Endothelial cell of umbilical vein (primary cell): ENCODE measurements around the gene CHD5. TPM values are rescaled to one million over a fixed set of nuclear protein-coding genes. Genes with fewer than 3 reads are reported as not detected.

Experiments used
- BruUV-seq: library from RNA; stranded (reverse); fragments of 400-500 nt; replicated peaks from 2 replicates; lab custom pipeline; 2021; lab: Mats Ljungman, UMichigan
- CTCF ChIA-PET: fragments of 300-600, 350-600 bp; sonication (Branson Sonifier 250); formaldehyde crosslinking; loops from one replicate; lab custom pipeline; 2021; ENCODE audit warnings: antibody characterized with exemption, inconsistent platforms; lab: Charles Lee
- POLR2A ChIA-PET: fragments of 300-600, 350-600 bp; sonication (Branson Sonifier 250); formaldehyde crosslinking; loops from one replicate; lab custom pipeline; 2021; ENCODE audit warnings: antibody characterized with exemption, inconsistent platforms; lab: Charles Lee
- DNase-seq: peaks from one replicate; pipeline ENCODE4 v3.0.0-alpha.2; 2011; ENCODE audit warnings: low read depth, low spot score
- FAIRE-seq: peaks from 2 replicates; lab custom pipeline; 2011; peaks lifted over from hg19 to GRCh38; lab: Jason Lieb, UNC
- H2AFZ ChIP-seq: 2 replicates; pipeline ENCODE4 v1.6.0; 2012; ENCODE audit warnings: low read depth, low read length, control low read depth, inconsistent platforms
- H3K27ac ChIP-seq: 2 replicates; pipeline ENCODE4 v1.5.1; 2011; ENCODE audit warnings: low read depth, mild to moderate bottlenecking, control low read depth, low read length, moderate library complexity; ENCODE audit not compliant: insufficient read depth
- H3K27me3 ChIP-seq, 2 experiments: 2 replicates each; pipeline versions ENCODE4 v1.6.0 to v1.6.1; 2011; ENCODE audit warnings: low read length in 2 of 2, mixed read lengths in 1 of 2; ENCODE audit not compliant: control insufficient read depth in 2 of 2, insufficient read depth in 2 of 2
- H3K36me3 ChIP-seq, 2 experiments: 2 replicates in 1 of 2; 3 replicates in 1 of 2; pipeline ENCODE4 v1.5.1; 2011; ENCODE audit warnings: low read length in 2 of 2, mild to moderate bottlenecking in 1 of 2, moderate library complexity in 1 of 2; ENCODE audit not compliant: control insufficient read depth in 2 of 2, insufficient read depth in 2 of 2; ENCODE audit errors: extremely low read depth in 1 of 2
- H3K4me1 ChIP-seq: 3 replicates; pipeline ENCODE4 v1.5.1; 2011; ENCODE audit warnings: mild to moderate bottlenecking, low read length; ENCODE audit not compliant: control insufficient read depth, insufficient read depth; ENCODE audit errors: extremely low read depth
- H3K4me2 ChIP-seq: 2 replicates; pipeline ENCODE4 v1.6.1; 2011; ENCODE audit warnings: low read length, control low read depth, mixed read lengths; ENCODE audit not compliant: insufficient read depth
- H3K4me3 ChIP-seq, 3 experiments: fragments of 200-600 bp in 1 of 3; sonication (generic), shearing (Covaris generic) in 1 of 3; replicated peaks in 1 of 3; 2 replicates each; pipeline ENCODE4 v1.5.1; 2011 to 2016; ENCODE audit warnings: control low read depth in 3 of 3, low read length in 3 of 3, mild to moderate bottlenecking in 2 of 3, inconsistent platforms in 1 of 3, low read depth in 1 of 3, moderate library complexity in 1 of 3; ENCODE audit not compliant: insufficient read depth in 1 of 3
- H3K79me2 ChIP-seq: 2 replicates; pipeline ENCODE4 v1.6.0; 2012; ENCODE audit warnings: low read length, inconsistent platforms; ENCODE audit not compliant: control insufficient read depth, insufficient read depth
- H3K9ac ChIP-seq: replicated peaks from 2 replicates; pipeline ENCODE3; 2011; ENCODE audit warnings: low read length, control low read depth; ENCODE audit not compliant: insufficient read depth; ENCODE audit errors: extremely low read depth
- H3K9me1 ChIP-seq: replicated peaks from 3 replicates; pipeline ENCODE4 v1.6.0; 2011; ENCODE audit warnings: mild to moderate bottlenecking, low read length; ENCODE audit not compliant: control insufficient read depth, insufficient read depth; ENCODE audit errors: extremely low read depth
- H3K9me3 ChIP-seq: replicated peaks from 2 replicates; pipeline ENCODE4 v1.5.1; 2012; ENCODE audit warnings: low read length, inconsistent platforms; ENCODE audit not compliant: control insufficient read depth, insufficient read depth
- H4K20me1 ChIP-seq: replicated peaks from 2 replicates; pipeline ENCODE3; 2011; ENCODE audit warnings: mild to moderate bottlenecking, low read length; ENCODE audit not compliant: control insufficient read depth, insufficient read depth; ENCODE audit errors: extremely low read depth
- CTCF ChIP-seq, 2 donors: IDR thresholded peaks; 1 replicate in 1 of 2; 2 replicates in 1 of 2; pipeline ENCODE4 v1.5.1; 2011; ENCODE audit warnings: low read length in 2 of 2, mild to moderate bottlenecking in 2 of 2, moderate library complexity in 2 of 2, control low read depth in 1 of 2, inconsistent platforms in 1 of 2, low read depth in 1 of 2; ENCODE audit not compliant: insufficient read depth in 1 of 2; ENCODE audit errors: extremely low read depth in 1 of 2
- EZH2 ChIP-seq: IDR thresholded peaks from 2 replicates; pipeline ENCODE4 v1.6.1; 2012; ENCODE audit warnings: borderline replicate concordance, low read depth, mild to moderate bottlenecking, moderate library complexity, low read length, inconsistent platforms; ENCODE audit not compliant: severe bottlenecking
- FOS ChIP-seq: IDR thresholded peaks from 2 replicates; pipeline ENCODE4 v1.6.1; 2011; ENCODE audit warnings: mild to moderate bottlenecking, low read length, moderate library complexity, borderline replicate concordance; ENCODE audit not compliant: insufficient read depth
- GATA2 ChIP-seq: IDR thresholded peaks from 2 replicates; pipeline ENCODE4 v1.7.0; 2011; ENCODE audit warnings: low read depth, mild to moderate bottlenecking, moderate library complexity, mixed read lengths, low read length; ENCODE audit not compliant: insufficient read length, insufficient read depth
- JUN ChIP-seq: IDR thresholded peaks from 2 replicates; pipeline ENCODE4 v1.6.1; 2011; ENCODE audit warnings: borderline replicate concordance, low read depth; ENCODE audit not compliant: insufficient read length, insufficient read depth
- MAX ChIP-seq: IDR thresholded peaks from 2 replicates; pipeline ENCODE4 v1.6.1; 2011; ENCODE audit not compliant: insufficient read depth, insufficient read length
- MYC ChIP-seq: IDR thresholded peaks from one replicate; pipeline ENCODE4 v1.6.1; 2011; ENCODE audit warnings: mild to moderate bottlenecking, low read depth, low read length
- POLR2A ChIP-seq: IDR thresholded peaks from 2 replicates; pipeline ENCODE4 v1.6.1; 2012; ENCODE audit warnings: low read depth, mild to moderate bottlenecking, control low read depth, low read length
- POLR2AphosphoS5 ChIP-seq: IDR thresholded peaks from 2 replicates; pipeline ENCODE4 v1.6.1; 2012; ENCODE audit warnings: low read depth, mild to moderate bottlenecking, control low read depth, low read length, moderate library complexity; ENCODE audit not compliant: insufficient read depth
- dilution Hi-C: fragments of 300-500 bp; cut with MboI; formaldehyde crosslinking; loops from one replicate; pipeline ENCODE4 v1.15.0; 2019; ENCODE audit warnings: low sequenced_read_pairs; ENCODE audit not compliant: extremely low pct_ligation_motif_present
- intact Hi-C: fragments of 100-400 bp; cut with micrococcal nuclease; formaldehyde crosslinking; loops from one replicate; pipeline ENCODE4 v1.10.0; 2022
- polyA plus RNA-seq, 4 experiments: library from polyadenylated mRNA; depleted of rRNA in 3 of 4; stranded (reverse) in 3 of 4; unstranded in 1 of 4; fragments of >200 nt; gene quantifications; 2 replicates each; pipeline versions ENCODE4 v1.2.1 to v1.2.3, GENCODE V29; 2011 to 2012; ENCODE audit warnings: missing spikeins in 1 of 4
- total RNA-seq: library from RNA; stranded (reverse); gene quantifications from 2 replicates; pipeline ENCODE4 v1.2.3, GENCODE V29; 2021

CHD5 gene
- total and polyA plus RNA-seq, 2 donors (not counting 3 experiments of a cell fraction or from before 2014, with no cell fraction given): 0.04 to 0.11 TPM

GRCh38 chr1:6099297-6099696 lies 80.8 kb downstream of the CHD5 start:
- Histone ChIP-seq H3K9me3 (no peaks in the 10 kb centered on the region), H3K4me1 (no peaks in the 10 kb centered on the region), H2AFZ (no peak overlapping the region), H3K27ac (no peak overlapping the region), H3K36me3 (no peaks in the 10 kb centered on the region), H3K4me3 (no peak overlapping the region), H3K4me2 (no peak overlapping the region), H4K20me1 (no peaks in the 10 kb centered on the region), H3K9me1 (no peaks in the 10 kb centered on the region), H3K9ac (no peak overlapping the region), H3K79me2 (no peaks in the 10 kb centered on the region), H3K27me3 (no peaks in the 10 kb centered on the region)
- ChIA-PET POLR2A (interaction anchor here (0.6 kb wide), 1 partner anchor 14 kb away, joined by 3 read pairs; no protein-coding TSS in a partner anchor), CTCF (interaction anchor here (0.6 to 1.7 kb wide), 4 partner anchors 46 to 93 kb away, joined by 3 to 8 read pairs (median 4); no protein-coding TSS in a partner anchor)
- BruUV-seq: no TSS peak
- no peak for FAIRE-seq
- intact Hi-C loops (loop anchor here (2.0 kb wide), 1 partner anchor 46 kb away; no protein-coding TSS in a partner anchor), dilution Hi-C loops (no loop called here)
- TF ChIP-seq MYC: no peak
- no peak for TF ChIP-seq FOS
- TF ChIP-seq GATA2: no peak
- no peak for TF ChIP-seq EZH2
- TF ChIP-seq JUN: no peak
- no peak for TF ChIP-seq POLR2A
- DNase-seq: no peak

- intact Hi-C loops (loop anchor here (2.0 kb wide), 1 partner anchor 46 kb away; no protein-coding TSS in a partner anchor), dilution Hi-C loops (no loop called here)
- H3K9ac ChIP-seq: no peak overlapping the region
- CTCF ChIA-PET: interaction anchor here (0.6 to 1.7 kb wide), 3 partner anchors 50 to 94 kb away, joined by 3 to 8 read pairs (median 4); no protein-coding TSS in a partner anchor
- DNase-seq: no peak
- FAIRE-seq: no peak
- no peaks in the 10 kb centered on the region for H3K9me3 ChIP-seq
- H2AFZ ChIP-seq: no peak overlapping the region
- no peaks in the 10 kb centered on the region for H3K27me3 ChIP-seq
- H3K4me3 ChIP-seq: no peak overlapping the region
- TF ChIP-seq EZH2 (no peak), JUN (no peak), POLR2AphosphoS5 (no peak), MYC (no peak), MAX (no peak), POLR2A (no peak), GATA2 (no peak), CTCF (IDR thresholded peaks at IDR 0.05; ENCODE audit: extremely low read depth in 1 of 2, insufficient read depth in 1 of 2, low read depth in 1 of 2, low read length in 2 of 2) (no peak), FOS (no peak)
- no TSS peak for BruUV-seq
- H3K4me1 ChIP-seq: no peaks in the 10 kb centered on the region
- H3K27ac ChIP-seq: no peak overlapping the region
- H4K20me1 ChIP-seq: no peaks in the 10 kb centered on the region
- H3K79me2 ChIP-seq: no peaks in the 10 kb centered on the region
- no peak overlapping the region for H3K4me2 ChIP-seq
- H3K36me3 ChIP-seq: no peaks in the 10 kb centered on the region
- POLR2A ChIA-PET: no interaction called here
- no peaks in the 10 kb centered on the region for H3K9me1 ChIP-seq
Observed at GRCh38 chr1:6098303-6099215, 81.6 kb downstream of the CHD5 start.
